SJSA1 (cell line): ENCODE measurements around the gene ARSI. TPM values are rescaled to one million over a fixed set of nuclear protein-coding genes. Genes with fewer than 3 reads are reported as not detected.

Source experiments
- DNase-seq, 2 experiments: peaks; one replicate each; pipeline ENCODE4 v3.0.0-alpha.2; 2015 to 2020; ENCODE audit warnings: low spot score in 2 of 2, low read depth in 1 of 2
- H3K27ac ChIP-seq: fragments of 250-450 bp; sonication (Bioruptor Pico); 2 replicates; pipeline ENCODE4 v1.5.1; 2020; ENCODE audit warnings: mild to moderate bottlenecking, moderate library complexity
- H3K27me3 ChIP-seq: fragments of 250-450 bp; sonication (Bioruptor Pico); replicated peaks from 2 replicates; pipeline ENCODE4 v1.5.1; 2020; ENCODE audit warnings: mild to moderate bottlenecking, moderate library complexity
- H3K36me3 ChIP-seq: fragments of 250-450 bp; sonication (Bioruptor Pico); 2 replicates; pipeline ENCODE4 v1.5.1; 2020; ENCODE audit warnings: mild to moderate bottlenecking
- H3K4me1 ChIP-seq: fragments of 250-450 bp; sonication (Bioruptor Pico); replicated peaks from 2 replicates; pipeline ENCODE4 v1.6.1; 2021; ENCODE audit warnings: mild to moderate bottlenecking
- H3K4me3 ChIP-seq: fragments of 250-450 bp; sonication (Bioruptor Pico); 2 replicates; pipeline ENCODE4 v1.5.1; 2020; ENCODE audit warnings: mild to moderate bottlenecking
- H3K9me3 ChIP-seq: fragments of 250-450 bp; sonication (Bioruptor Pico); replicated peaks from 2 replicates; pipeline ENCODE4 v1.5.1; 2020; ENCODE audit warnings: mild to moderate bottlenecking
- total RNA-seq: library from RNA; depleted of rRNA; stranded (reverse); fragments of >200 nt; shearing (Covaris generic); gene quantifications from 2 replicates; pipeline ENCODE4 v1.2.3, GENCODE V29; 2014

ARSI gene
- total RNA-seq, 1 experiment from 2014 or later, result 0.21 TPM

GRCh38 chr5:150339165-150339564, 36.5 kb upstream of the ARSI start:
- Histone ChIP-seq H3K36me3 (no peaks in the 10 kb centered on the region), H3K27ac (no peak overlapping the region), H3K4me1 (peaks cover 20% of the 10 kb centered on the region), H3K27me3 (no peaks in the 10 kb centered on the region), H3K9me3 (no peaks in the 10 kb centered on the region), H3K4me3 (no peak overlapping the region)
- DNase-seq, result no peak

DNA sequence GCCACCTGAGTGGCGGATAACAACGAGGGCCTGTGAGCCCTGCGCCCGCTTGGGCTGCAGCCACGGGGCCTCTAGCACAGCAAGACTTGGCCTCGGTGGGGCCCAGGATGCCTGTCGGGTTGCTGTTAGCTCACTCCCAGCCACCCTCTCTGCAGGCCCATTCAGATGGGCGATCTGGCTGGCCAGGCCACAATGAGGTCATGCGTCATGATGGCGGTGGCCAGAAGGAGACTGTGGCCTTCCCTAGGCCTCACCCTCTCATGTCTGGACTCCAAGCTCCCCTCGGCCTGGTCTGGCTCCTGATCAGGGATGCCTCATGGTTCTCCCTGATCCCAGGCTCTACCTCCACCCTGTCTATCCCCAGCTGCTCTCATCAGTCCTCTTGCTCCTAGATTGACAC, 35.8 kb upstream of the ARSI start:
- no peak overlapping the region for H3K27ac ChIP-seq
- no peaks in the 10 kb centered on the region for H3K36me3 ChIP-seq
- H3K4me1 ChIP-seq, result peaks cover 20% of the 10 kb centered on the region
- DNase-seq, result no peak
- no peak overlapping the region for H3K4me3 ChIP-seq
- no peaks in the 10 kb centered on the region for H3K9me3 ChIP-seq
- no peaks in the 10 kb centered on the region for H3K27me3 ChIP-seq

GRCh38 chr5:150335778-150336177, 33.1 kb upstream of the ARSI start:
- no peak overlapping the region for H3K4me3 ChIP-seq
- peaks cover 10% of the 10 kb centered on the region for H3K4me1 ChIP-seq
- no peaks in the 10 kb centered on the region for H3K27me3 ChIP-seq
- H3K36me3 ChIP-seq, result no peaks in the 10 kb centered on the region
- DNase-seq, result no peak
- no peaks in the 10 kb centered on the region for H3K9me3 ChIP-seq
- H3K27ac ChIP-seq, result no peak overlapping the region

DNA sequence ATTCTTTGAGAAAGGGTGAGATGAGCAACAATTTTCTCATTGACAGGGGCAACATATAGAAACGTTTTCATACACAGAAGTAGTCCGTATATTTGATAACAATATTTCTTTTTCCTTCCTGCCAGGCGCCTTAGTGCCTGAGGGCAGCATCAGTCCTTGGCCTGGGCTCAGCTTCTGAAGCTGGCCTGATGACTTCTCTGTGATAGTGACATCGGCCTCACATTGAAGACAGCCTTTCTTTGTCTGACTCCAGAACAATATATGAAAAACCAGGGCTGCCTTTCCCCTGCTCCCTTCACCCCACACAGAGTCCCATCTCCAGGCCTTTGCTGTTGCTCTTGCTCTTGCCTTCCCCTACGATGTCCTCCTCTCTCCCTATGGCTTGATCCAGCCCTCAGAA, 30.7 kb upstream of the ARSI start:
- DNase-seq, result no peak

DNA sequence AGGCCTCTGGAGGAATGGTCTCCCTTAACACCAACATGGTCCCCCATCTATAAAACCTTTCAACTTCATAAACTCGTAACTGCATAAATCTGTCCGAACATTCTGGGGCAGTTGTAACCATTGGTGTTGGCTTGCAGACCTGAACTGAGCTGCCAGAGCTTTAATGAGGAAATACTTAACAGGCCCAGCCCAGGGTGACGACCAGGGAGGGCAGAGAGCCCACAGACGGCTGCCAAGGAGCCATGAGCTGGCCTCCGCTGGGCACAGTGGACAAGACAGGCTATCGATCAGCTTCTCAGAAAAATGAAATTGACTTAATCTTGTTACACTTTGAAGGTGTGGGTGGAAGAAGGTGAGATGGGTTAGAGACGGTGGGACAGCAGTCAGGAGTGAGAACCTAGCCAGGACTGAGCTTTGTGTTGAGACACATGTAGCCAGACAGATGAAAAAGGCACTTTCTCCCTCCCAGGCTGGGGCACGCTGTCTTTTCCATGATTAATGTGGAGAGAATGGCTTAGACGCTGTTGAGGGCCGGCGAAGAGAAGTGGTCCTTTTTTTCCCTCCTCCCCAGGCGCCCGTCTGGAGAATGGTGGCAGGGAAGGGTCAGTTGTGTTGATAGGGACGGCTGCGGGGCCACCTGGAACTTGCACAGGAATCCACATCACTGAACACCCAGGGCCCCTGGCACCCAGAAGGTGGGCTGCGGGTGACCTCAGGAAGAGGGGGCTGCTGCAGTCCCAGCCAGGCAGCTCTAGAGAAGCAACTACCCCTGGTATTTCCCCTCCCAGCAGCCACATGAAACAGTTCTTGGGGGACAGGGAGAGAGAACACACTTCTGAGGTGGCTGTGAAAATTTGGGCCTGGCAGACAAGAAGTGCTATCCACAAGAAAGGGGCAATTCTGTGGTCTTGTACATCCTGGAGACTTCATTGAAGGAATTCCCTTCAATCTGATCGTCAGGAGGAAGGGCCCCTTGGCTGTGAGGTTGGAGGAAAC, 27.5 kb upstream of the ARSI start:
- peaks cover 17% of the 10 kb centered on the region for H3K4me1 ChIP-seq
- H3K4me3 ChIP-seq, result no peak overlapping the region
- no peak for DNase-seq
- H3K36me3 ChIP-seq, result no peaks in the 10 kb centered on the region
- H3K9me3 ChIP-seq, result no peaks in the 10 kb centered on the region
- H3K27ac ChIP-seq, result no peak overlapping the region
- no peaks in the 10 kb centered on the region for H3K27me3 ChIP-seq

More for the DNA sequence above, 30.7 kb upstream of the ARSI start:
- no peak overlapping the region for H3K27ac ChIP-seq
- H3K4me3 ChIP-seq, result no peak overlapping the region
- no peaks in the 10 kb centered on the region for H3K27me3 ChIP-seq
- H3K4me1 ChIP-seq, result peaks cover 10% of the 10 kb centered on the region
- no peaks in the 10 kb centered on the region for H3K9me3 ChIP-seq
- H3K36me3 ChIP-seq, result no peaks in the 10 kb centered on the region

- H3K36me3 ChIP-seq, result no peaks in the 10 kb centered on the region
Measured at GRCh38 chr5:150329038-150329437, 26.3 kb upstream of the ARSI start.

GRCh38 chr5:150328515-150328914, 25.8 kb upstream of the ARSI start:
- Histone ChIP-seq H3K27me3 (no peaks in the 10 kb centered on the region), H3K36me3 (no peaks in the 10 kb centered on the region), H3K27ac (no peak overlapping the region), H3K4me3 (no peak overlapping the region), H3K9me3 (no peaks in the 10 kb centered on the region), H3K4me1 (peaks cover 17% of the 10 kb centered on the region)
- no peak for DNase-seq

More at GRCh38 chr5:150329038-150329437, 26.3 kb upstream of the ARSI start:
- no peak for DNase-seq
- Histone ChIP-seq H3K27ac (no peak overlapping the region), H3K4me1 (peaks cover 17% of the 10 kb centered on the region), H3K4me3 (no peak overlapping the region), H3K9me3 (no peaks in the 10 kb centered on the region), H3K27me3 (no peaks in the 10 kb centered on the region)

DNA sequence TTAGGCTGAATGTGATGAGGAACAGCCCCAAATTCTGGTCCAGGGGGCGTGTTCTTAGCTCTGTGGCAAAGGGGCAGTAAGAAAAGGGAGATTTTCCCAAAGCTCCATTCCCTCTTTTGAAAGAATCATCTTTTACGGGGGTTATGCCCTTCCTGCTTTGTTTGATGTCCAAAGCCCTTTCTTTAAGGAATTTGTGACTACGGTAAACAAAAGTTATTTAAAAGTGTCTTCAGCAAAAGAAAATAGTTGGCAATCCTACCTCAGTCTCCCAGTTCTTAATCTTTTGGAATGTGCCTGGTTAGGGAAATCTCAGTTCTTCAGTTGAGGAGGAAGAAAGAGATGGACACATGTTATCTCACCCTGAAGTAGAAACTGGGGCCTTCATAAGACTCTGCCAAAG, 24.4 kb upstream of the ARSI start:
- Histone ChIP-seq H3K36me3 (no peaks in the 10 kb centered on the region), H3K4me1 (peaks cover 28% of the 10 kb centered on the region), H3K27ac (no peak overlapping the region; the same call in 1 of the 2 replicates), H3K4me3 (no peak overlapping the region), H3K27me3 (no peaks in the 10 kb centered on the region), H3K9me3 (no peaks in the 10 kb centered on the region)
- peak in 1 of 2 experiments; percentile 55 for DNase-seq

DNA sequence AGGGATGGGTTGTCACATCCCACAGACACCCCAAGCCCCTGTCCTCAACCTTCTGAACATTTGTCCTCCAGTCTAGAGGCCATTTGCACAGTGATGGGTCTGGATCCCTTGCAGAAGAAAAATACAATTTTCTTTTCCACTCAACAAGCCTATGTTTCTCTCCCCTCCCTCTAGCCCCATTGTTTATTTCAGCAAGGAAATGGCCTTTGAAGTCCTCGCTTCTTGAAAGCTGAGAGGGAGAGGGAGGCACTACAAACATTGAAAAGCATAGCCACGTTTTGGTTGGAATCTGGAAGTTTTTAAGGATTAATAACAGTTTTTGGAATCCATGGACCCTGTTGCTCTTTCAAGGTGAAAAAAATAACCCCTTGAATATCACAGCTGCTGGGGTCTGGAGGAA, 24.0 kb upstream of the ARSI start:
- Histone ChIP-seq H3K4me3 (no peak overlapping the region), H3K4me1 (peaks cover 32% of the 10 kb centered on the region), H3K27ac (no peak overlapping the region; the same call in 1 of the 2 replicates), H3K36me3 (no peaks in the 10 kb centered on the region), H3K9me3 (no peaks in the 10 kb centered on the region), H3K27me3 (no peaks in the 10 kb centered on the region)
- no peak for DNase-seq

DNA sequence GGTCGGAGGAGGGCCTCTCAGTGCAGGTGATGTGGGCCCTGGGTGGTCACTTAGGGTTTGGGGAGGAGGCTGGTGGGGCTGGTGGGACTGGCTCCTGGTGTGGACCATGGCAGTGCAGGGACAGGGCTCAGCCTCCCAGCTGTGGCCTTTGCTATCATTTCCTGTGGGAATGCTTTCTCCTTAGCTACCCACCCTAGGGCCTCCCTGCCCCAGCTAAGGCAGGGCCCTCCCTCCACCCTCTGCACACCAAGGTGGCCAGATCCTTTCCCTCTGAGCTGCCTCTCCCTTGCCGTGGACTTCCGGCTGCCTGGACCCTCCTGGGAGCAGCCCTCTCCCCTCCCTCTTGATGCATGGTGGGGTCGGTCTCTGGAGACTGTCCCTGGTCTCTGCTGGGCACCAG, 22.7 kb upstream of the ARSI start:
- Histone ChIP-seq H3K27me3 (no peaks in the 10 kb centered on the region), H3K36me3 (no peaks in the 10 kb centered on the region), H3K4me1 (peaks cover 41% of the 10 kb centered on the region), H3K4me3 (no peak overlapping the region), H3K27ac (no peak overlapping the region), H3K9me3 (no peaks in the 10 kb centered on the region)
- DNase-seq, result no peak

GRCh38 chr5:150323819-150324218, 21.1 kb upstream of the ARSI start:
- H3K4me3 ChIP-seq, result no peak overlapping the region

DNA sequence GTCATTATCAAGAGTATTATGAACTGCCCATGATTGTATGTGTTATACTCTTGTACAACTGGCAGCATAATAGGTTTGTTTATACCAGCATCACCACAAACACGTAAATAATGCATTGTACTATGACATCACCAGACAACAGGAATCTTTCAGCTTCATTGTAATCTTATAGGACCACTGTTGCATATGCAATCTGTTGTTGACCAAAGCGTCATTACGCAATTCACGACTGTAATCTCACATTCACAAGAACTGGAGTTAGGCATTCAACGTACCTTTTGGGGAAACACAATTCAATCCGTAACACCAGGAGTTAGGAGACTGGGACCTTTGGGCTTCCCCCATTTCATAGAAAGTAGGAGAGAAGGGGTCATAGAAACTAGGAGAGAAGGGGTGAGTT, 20.4 kb upstream of the ARSI start:
- peaks cover 64% of the 10 kb centered on the region for H3K4me1 ChIP-seq
- DNase-seq, result peak in 1 of 2 experiments; percentile 54
- no peaks in the 10 kb centered on the region for H3K27me3 ChIP-seq
- no peak overlapping the region for H3K4me3 ChIP-seq
- H3K27ac ChIP-seq, result no peak overlapping the region
- no peaks in the 10 kb centered on the region for H3K36me3 ChIP-seq
- H3K9me3 ChIP-seq, result no peaks in the 10 kb centered on the region

More at GRCh38 chr5:150323819-150324218, 21.1 kb upstream of the ARSI start:
- no peaks in the 10 kb centered on the region for H3K27me3 ChIP-seq
- H3K27ac ChIP-seq, result no peak overlapping the region
- no peaks in the 10 kb centered on the region for H3K36me3 ChIP-seq
- no peaks in the 10 kb centered on the region for H3K9me3 ChIP-seq
- peaks cover 57% of the 10 kb centered on the region for H3K4me1 ChIP-seq
- DNase-seq, result no peak

- peak overlapping the region; percentile 1; the same call in 1 of the 2 replicates for H3K27ac ChIP-seq
- H3K4me1 ChIP-seq, result peaks cover 66% of the 10 kb centered on the region
- no peaks in the 10 kb centered on the region for H3K27me3 ChIP-seq
- peak in 1 of 2 experiments; percentile 51 for DNase-seq
- H3K9me3 ChIP-seq, result no peaks in the 10 kb centered on the region
- no peak overlapping the region for H3K4me3 ChIP-seq
- no peaks in the 10 kb centered on the region for H3K36me3 ChIP-seq
Measured at GRCh38 chr5:150322202-150322601, 19.5 kb upstream of the ARSI start.

DNA sequence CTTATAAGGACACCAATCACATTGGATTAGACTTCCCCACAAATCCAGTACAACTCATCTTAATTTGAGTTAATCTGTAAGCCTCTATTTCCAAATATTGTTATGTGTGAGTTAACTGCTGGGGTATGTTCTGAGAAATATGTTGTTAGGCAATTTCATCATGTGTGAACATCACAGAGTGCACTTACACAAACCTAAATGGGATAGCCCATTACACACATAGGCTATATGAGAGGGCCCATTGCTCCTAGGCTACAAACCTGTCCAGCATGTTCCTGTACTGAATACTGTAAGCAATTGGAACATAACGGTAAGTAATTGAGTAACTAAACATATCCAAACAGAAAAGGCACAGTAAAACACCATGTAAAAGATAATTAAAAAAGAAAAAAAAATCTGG, 19.1 kb upstream of the ARSI start:
- Histone ChIP-seq H3K9me3 (no peaks in the 10 kb centered on the region), H3K27ac (peak overlapping the region; percentile 1; the same call in 1 of the 2 replicates), H3K4me3 (no peak overlapping the region), H3K27me3 (no peaks in the 10 kb centered on the region), H3K36me3 (no peaks in the 10 kb centered on the region), H3K4me1 (peaks cover 66% of the 10 kb centered on the region)
- DNase-seq, result no peak
